GM15510 (cell line): ENCODE data around the gene JADE2.
A peak's percentile ranks its signal among the peaks of the same experiment; 100 is the strongest.

Experiments
- POLR2A ChIP-seq: IDR thresholded peaks from 3 replicates; pipeline ENCODE4 v1.6.1; 2011; ENCODE audit warnings: borderline replicate concordance; ENCODE audit not compliant: insufficient read length; ENCODE audit errors: extremely low read depth

Gene JADE2

GRCh38 chr5:134503088-134503936, 22.2 kb upstream of the JADE2 start:
- TF ChIP-seq POLR2A = peak; percentile 41

- no peak for TF ChIP-seq POLR2A
These were observed 21.5 kb upstream of the JADE2 start for GRCh38 chr5:134503937-134504437.

- TF ChIP-seq POLR2A = no peak
These were observed 20.7 kb upstream of the JADE2 start for GRCh38 chr5:134504629-134505300.

GRCh38 chr5:134506054-134507039, 19.1 kb upstream of the JADE2 start:
- TF ChIP-seq POLR2A = no peak

GRCh38 chr5:134507452-134507851, 18.0 kb upstream of the JADE2 start:
- TF ChIP-seq POLR2A = no peak

- TF ChIP-seq POLR2A = no peak
These were observed 16.8 kb upstream of the JADE2 start for GRCh38 chr5:134508521-134509195.

GRCh38 chr5:134509308-134510040, 16.0 kb upstream of the JADE2 start:
- TF ChIP-seq POLR2A = no peak

GRCh38 chr5:134510970-134511795, 14.3 kb upstream of the JADE2 start:
- TF ChIP-seq POLR2A = no peak

GRCh38 chr5:134511796-134512660, 13.4 kb upstream of the JADE2 start:
- TF ChIP-seq POLR2A = no peak

- TF ChIP-seq POLR2A = no peak
These were observed 12.8 kb upstream of the JADE2 start for GRCh38 chr5:134512661-134512999.

- TF ChIP-seq POLR2A = no peak
These were observed 9.7 kb upstream of the JADE2 start for GRCh38 chr5:134515801-134516200.

- no peak for TF ChIP-seq POLR2A
These were observed 7.9 kb upstream of the JADE2 start for GRCh38 chr5:134517553-134517952.

GRCh38 chr5:134519989-134520388, 5.5 kb upstream of the JADE2 start:
- TF ChIP-seq POLR2A = no peak

- no peak for TF ChIP-seq POLR2A
These were observed 3.6 kb upstream of the JADE2 start for GRCh38 chr5:134521841-134522240.
